MM.1S (cell line): Measurements from ENCODE around the gene MUC20.
"Not testable (repeated sequence)": the region's sequence is repeated elsewhere in the genome, so short reads cannot be mapped to it uniquely, and the experiment has no call there.

Experiments used
- DNase-seq: peaks from one replicate; pipeline ENCODE4 v3.0.0-alpha.2; 2015
- H2AFZ ChIP-seq: fragments of 300-600 bp; sonication (generic); 2 replicates; pipeline ENCODE4 v1.6.0; 2016; ENCODE audit warnings: antibody characterized with exemption, low read length
- H3F3A ChIP-seq: fragments of 300-600 bp; sonication (generic); 2 replicates; pipeline ENCODE4 v1.6.1; 2016; ENCODE audit warnings: mild to moderate bottlenecking, antibody characterized with exemption, low read length, moderate library complexity, mixed read lengths; ENCODE audit not compliant: insufficient read depth
- H3K27ac ChIP-seq: fragments of 300-600 bp; sonication (generic); 2 replicates; pipeline ENCODE4 v1.5.1; 2016; ENCODE audit warnings: mild to moderate bottlenecking, low read length
- H3K27me3 ChIP-seq: fragments of 300-600 bp; sonication (generic); replicated peaks from 2 replicates; pipeline ENCODE4 v1.6.0; 2016; ENCODE audit warnings: low read length; ENCODE audit not compliant: insufficient read depth
- H3K36me3 ChIP-seq: fragments of 300-600 bp; sonication (generic); replicated peaks from 2 replicates; pipeline ENCODE4 v1.6.1; 2016; ENCODE audit warnings: mild to moderate bottlenecking, low read length, mixed read lengths; ENCODE audit not compliant: insufficient read depth
- H3K4me1 ChIP-seq: fragments of 300-600 bp; sonication (generic); 2 replicates; pipeline ENCODE4 v1.6.1; 2016; ENCODE audit warnings: low read length, mixed read lengths
- H3K4me2 ChIP-seq: fragments of 300-600 bp; sonication (generic); 2 replicates; pipeline ENCODE4 v1.6.0; 2016; ENCODE audit warnings: low read depth, low read length
- H3K4me3 ChIP-seq: fragments of 300-600 bp; sonication (generic); 2 replicates; pipeline ENCODE4 v1.5.1; 2016; ENCODE audit warnings: low read length, mixed read lengths
- H3K79me2 ChIP-seq: fragments of 300-600 bp; sonication (generic); 2 replicates; pipeline ENCODE4 v1.6.1; 2016; ENCODE audit warnings: mixed run types, low read length, mixed read lengths
- H3K9ac ChIP-seq: fragments of 300-600 bp; sonication (generic); 2 replicates; pipeline ENCODE4 v1.6.1; 2016; ENCODE audit warnings: low read length, mixed read lengths
- H3K9me2 ChIP-seq: fragments of 300-600 bp; sonication (generic); replicated peaks from 2 replicates; pipeline ENCODE4 v1.6.1; 2016; ENCODE audit warnings: mild to moderate bottlenecking, low read length, mixed read lengths; ENCODE audit not compliant: insufficient read depth
- H3K9me3 ChIP-seq: fragments of 300-600 bp; sonication (generic); replicated peaks from 2 replicates; pipeline ENCODE4 v1.6.1; 2016; ENCODE audit warnings: mild to moderate bottlenecking, low read length, mixed read lengths; ENCODE audit not compliant: insufficient read depth
- H4K20me1 ChIP-seq: fragments of 300-600 bp; sonication (generic); 2 replicates; pipeline ENCODE4 v1.6.1; 2016; ENCODE audit warnings: mild to moderate bottlenecking, low read length, moderate library complexity, mixed read lengths; ENCODE audit not compliant: insufficient read depth
- EZH2 ChIP-seq: fragments of 300-600 bp; sonication (generic); optimal IDR thresholded peaks from 2 replicates; pipeline ENCODE3; 2017; ENCODE audit warnings: low read depth, mild to moderate bottlenecking, antibody characterized with exemption, low read length, mixed read lengths
- EZH2phosphoT487 ChIP-seq: fragments of 300-600 bp; sonication (generic); IDR thresholded peaks from 2 replicates; pipeline ENCODE4 v1.6.1; 2018; ENCODE audit warnings: antibody characterized with exemption, low read length
- TF ChIP-seq, protein P1 (sequence below): fragments of 300-600 bp; sonication (generic); IDR thresholded peaks from 2 replicates; pipeline ENCODE4 v1.5.1; 2016; ENCODE audit warnings: antibody characterized with exemption, low read length, mixed read lengths

MUC20 gene

DNA sequence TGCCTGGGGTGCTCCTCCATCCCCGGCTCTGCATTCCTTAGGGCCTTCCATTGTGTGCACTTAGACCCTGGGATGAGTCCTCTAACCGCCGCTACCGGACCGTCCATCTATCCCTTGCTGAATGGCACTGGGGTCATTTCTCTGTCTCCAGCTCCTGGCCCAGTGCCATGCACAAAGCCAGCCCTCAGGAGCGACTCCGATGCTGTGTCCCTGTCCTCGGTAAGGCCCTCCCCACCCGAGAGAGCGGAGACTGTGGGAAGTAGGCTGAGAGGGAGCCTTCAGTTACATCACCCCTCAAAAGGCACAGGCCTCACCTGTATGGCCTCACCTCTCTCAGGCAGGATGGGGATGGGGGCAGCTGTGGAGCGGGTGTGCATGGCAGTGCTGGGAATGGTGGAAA lies 57.2 kb downstream of the MUC20 start:
- no peak overlapping the region for H3K9ac ChIP-seq
- no peaks in the 10 kb centered on the region for H3K36me3 ChIP-seq
- TF ChIP-seq EZH2phosphoT487 (no peak), EZH2 (no peak)
- TF ChIP-seq, protein P1, sequence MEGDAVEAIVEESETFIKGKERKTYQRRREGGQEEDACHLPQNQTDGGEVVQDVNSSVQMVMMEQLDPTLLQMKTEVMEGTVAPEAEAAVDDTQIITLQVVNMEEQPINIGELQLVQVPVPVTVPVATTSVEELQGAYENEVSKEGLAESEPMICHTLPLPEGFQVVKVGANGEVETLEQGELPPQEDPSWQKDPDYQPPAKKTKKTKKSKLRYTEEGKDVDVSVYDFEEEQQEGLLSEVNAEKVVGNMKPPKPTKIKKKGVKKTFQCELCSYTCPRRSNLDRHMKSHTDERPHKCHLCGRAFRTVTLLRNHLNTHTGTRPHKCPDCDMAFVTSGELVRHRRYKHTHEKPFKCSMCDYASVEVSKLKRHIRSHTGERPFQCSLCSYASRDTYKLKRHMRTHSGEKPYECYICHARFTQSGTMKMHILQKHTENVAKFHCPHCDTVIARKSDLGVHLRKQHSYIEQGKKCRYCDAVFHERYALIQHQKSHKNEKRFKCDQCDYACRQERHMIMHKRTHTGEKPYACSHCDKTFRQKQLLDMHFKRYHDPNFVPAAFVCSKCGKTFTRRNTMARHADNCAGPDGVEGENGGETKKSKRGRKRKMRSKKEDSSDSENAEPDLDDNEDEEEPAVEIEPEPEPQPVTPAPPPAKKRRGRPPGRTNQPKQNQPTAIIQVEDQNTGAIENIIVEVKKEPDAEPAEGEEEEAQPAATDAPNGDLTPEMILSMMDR: no peak
- no peaks in the 10 kb centered on the region for H3F3A ChIP-seq
- H3K9me3 ChIP-seq: no peaks in the 10 kb centered on the region
- no peaks in the 10 kb centered on the region for H3K79me2 ChIP-seq
- no peaks in the 10 kb centered on the region for H3K9me2 ChIP-seq
- H4K20me1 ChIP-seq: no peaks in the 10 kb centered on the region
- peaks cover 23% of the 10 kb centered on the region for H3K27me3 ChIP-seq
- no peak overlapping the region for H3K4me2 ChIP-seq
- no peak for DNase-seq
- no peak overlapping the region for H3K4me3 ChIP-seq
- no peaks in the 10 kb centered on the region for H3K4me1 ChIP-seq
- no peak overlapping the region for H3K27ac ChIP-seq
- no peak overlapping the region for H2AFZ ChIP-seq

DNA sequence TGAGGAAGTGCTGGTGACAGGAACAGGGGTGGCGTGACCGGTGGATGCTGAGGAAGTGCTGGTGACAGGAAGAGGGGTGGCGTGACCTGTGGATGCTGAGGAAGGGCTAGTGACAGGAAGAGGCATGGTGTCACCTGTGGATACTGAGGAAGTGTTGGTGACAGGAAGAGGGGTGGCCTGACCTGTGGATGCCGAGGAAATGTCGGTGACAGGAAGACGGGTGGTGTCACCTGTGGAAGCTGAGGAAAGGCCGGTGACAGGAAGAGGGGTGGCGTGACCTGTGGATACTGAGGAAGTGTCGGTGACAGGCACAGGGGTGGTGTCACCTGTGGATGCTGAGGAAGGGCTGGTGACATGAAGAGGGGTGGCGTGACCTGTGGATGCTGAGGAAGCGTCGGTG lies 60.5 kb downstream of the MUC20 start:
- H3K27me3 ChIP-seq, H3K9me3 ChIP-seq, H3K36me3 ChIP-seq, H3K9me2 ChIP-seq, H3K4me2 ChIP-seq, DNase-seq, H4K20me1 ChIP-seq, H3K9ac ChIP-seq, H3F3A ChIP-seq, H3K4me1 ChIP-seq, H3K79me2 ChIP-seq, H3K4me3 ChIP-seq, H3K27ac ChIP-seq, H2AFZ ChIP-seq: not testable (repeated sequence)
